Heart right ventricle (tissue), 16 donors: ENCODE data around the gene TUBGCP6. TPM values are rescaled to one million over a fixed set of nuclear protein-coding genes. Genes with fewer than 3 reads are reported as not detected.
A peak's percentile ranks its signal among the peaks of the same experiment; 100 is the strongest.

ENCODE experiments used
- ATAC-seq, 8 donors: fragments of 200-7000 bp; cut with Tn5 transposase; one replicate each; pipeline ENCODE4 v1.9.1; 2020; ENCODE audit warnings: mild to moderate bottlenecking in 8 of 8, moderate library complexity in 8 of 8, moderate number of reproducible peaks in 1 of 8
- DNase-seq, 2 donors: peaks; one replicate each; pipeline ENCODE4 v3.0.0-alpha.2; 2020
- H3K27ac ChIP-seq, 10 donors: fragments of 200-600 bp; sonication (generic) in 2 of 10; one replicate each; pipeline versions ENCODE4 v1.5.0 to v1.8.0; 2020 to 2022; ENCODE audit warnings: mild to moderate bottlenecking in 3 of 10
- H3K27me3 ChIP-seq, 7 donors: fragments of 200-600 bp; one replicate each; pipeline ENCODE4 v1.8.0; 2021 to 2022; ENCODE audit warnings: mild to moderate bottlenecking in 2 of 7
- H3K36me3 ChIP-seq, 9 donors: fragments of 200-600 bp; sonication (generic) in 1 of 9; one replicate each; pipeline versions ENCODE4 v1.5.0 to v1.8.0; 2020 to 2022; ENCODE audit warnings: mild to moderate bottlenecking in 2 of 9
- H3K4me1 ChIP-seq, 9 donors: fragments of 200-600 bp; sonication (generic) in 1 of 9; one replicate each; pipeline versions ENCODE4 v1.5.0 to v1.8.0; 2020 to 2022; ENCODE audit warnings: mild to moderate bottlenecking in 4 of 9
- H3K4me3 ChIP-seq, 10 donors: fragments of 200-600 bp; sonication (generic) in 2 of 10; one replicate each; pipeline versions ENCODE4 v1.5.0 to v1.8.0; 2020 to 2022; ENCODE audit warnings: mild to moderate bottlenecking in 7 of 10, moderate library complexity in 2 of 10
- H3K9me3 ChIP-seq, 11 donors: fragments of 200-600 bp in 10 of 11; sonication (generic) in 2 of 11; one replicate each; pipeline versions ENCODE4 v1.5.0 to v1.8.0; 2013 to 2022; ENCODE audit warnings: mild to moderate bottlenecking in 2 of 11, control low read depth in 1 of 11, moderate library complexity in 1 of 11
- WGBS, 2 donors: extraction: QIAGEN DNeasy Blood & Tissue Kit; methylation state at CpG; one replicate each; pipeline ENCODE4 v1.1.7; 2013; ENCODE audit warnings: inconsistent platforms in 1 of 2; 5-methylcytosine and 5-hydroxymethylcytosine counted together
- intact Hi-C, 10 donors: fragments of 100-400 bp; cut with DNase I; formaldehyde crosslinking; loops; one replicate each; pipeline versions ENCODE4 v1.11.1 to v1.14.2; 2022
- polyA plus RNA-seq, 2 donors: library from polyadenylated mRNA; stranded (reverse); fragments of 200-250 nt; gene quantifications; one replicate each; pipeline ENCODE4 v1.2.3, GENCODE V29; 2013
- total RNA-seq, 10 donors: library from RNA; stranded (reverse); fragmentation: NEBNext Ultra II Directional in 3 of 10; extraction: Animal tissue kit (Norgen Biotek cat#: 25700) in 3 of 10; gene quantifications; one replicate each; pipeline versions ENCODE4 v1.2.1 to v1.2.4, GENCODE V29; 2021 to 2023
- TF ChIP-seq, protein P1 (sequence below), 9 donors: fragments of 200-600 bp; sonication (generic) in 2 of 9; IDR thresholded peaks; one replicate each; pipeline versions ENCODE4 v1.5.0 to v1.8.0; 2021 to 2022; ENCODE audit warnings: antibody characterized with exemption in 9 of 9, mild to moderate bottlenecking in 5 of 9, moderate library complexity in 1 of 9
- donor health status: Arrhythmogenic right ventricular cardiomyopathy.
- donor health status: ischemic (EF 13 %, LVEDD 7.1; RV severe dilation, severe dysfunction).
- donor health status: healthy with polysubstance abuse.
- donor health status: DM: no; HTN: yes; CAD: no.
- donor health status: DM: no; HTN: no; CAD: no.
- donor health status: ischemic (EF 25% LVEDD 6.9; RV normal size, moderate dysfunction).
- donor health status: ischemic (EF 25% LVEDD 5.7; RV mildly dilated, moderate dysfunction).
- donor health status: healthy.
- donor health status: DM: yes; HTN: yes; CAD: no.
- donor health status: Ischemic cardiomyopathy.
- donor health status: ischemic (EF 35%, LVEDD 5.7; RV mildly dilated, moderate dysfunction).
- donor health status: nonischemic (EF 11% LVEDD 7.7; RV severe dilation, severe dysfunction).
- donor health status: DM: yes; HTN: yes; CAD: no.
- donor health status: PGD.
- donor health status: ischemic (EF 29% LVEDD 5.4; RV normal size, mild dysfunction).
- donor health status: nonischemic (EF 23%, LVEDD 6.1; RV moderate dilation, normal function).

Gene TUBGCP6
- total and polyA plus RNA-seq, 12 donors, result 14.2 to 40.7 (median 18.5) TPM

GRCh38 chr22:50183141-50183971 lies 61.5 kb downstream of the TUBGCP6 start:
- Histone ChIP-seq H3K4me1 (peaks cover 10 to 42% (median 36%) of the 10 kb centered on the region in 9 donors), H3K27ac (peak overlapping the region in 8 of 10 donors; percentile 5 to 91 (median 57)), H3K4me3 (no peak overlapping the region), H3K27me3 (peaks cover 0 to 19% (median 15%) of the 10 kb centered on the region in 7 donors), H3K9me3 (no peaks in the 10 kb centered on the region), H3K36me3 (no peaks in the 10 kb centered on the region)
- DNase-seq (no peak), ATAC-seq (peak in 1 of 8 donors; percentile 1)
- intact Hi-C loops, result no loop called here
- WGBS, 2 donors, result 85 to 86% methylated on average over 18 to 19 of the region's 19 CpGs
- TF ChIP-seq, protein P1, sequence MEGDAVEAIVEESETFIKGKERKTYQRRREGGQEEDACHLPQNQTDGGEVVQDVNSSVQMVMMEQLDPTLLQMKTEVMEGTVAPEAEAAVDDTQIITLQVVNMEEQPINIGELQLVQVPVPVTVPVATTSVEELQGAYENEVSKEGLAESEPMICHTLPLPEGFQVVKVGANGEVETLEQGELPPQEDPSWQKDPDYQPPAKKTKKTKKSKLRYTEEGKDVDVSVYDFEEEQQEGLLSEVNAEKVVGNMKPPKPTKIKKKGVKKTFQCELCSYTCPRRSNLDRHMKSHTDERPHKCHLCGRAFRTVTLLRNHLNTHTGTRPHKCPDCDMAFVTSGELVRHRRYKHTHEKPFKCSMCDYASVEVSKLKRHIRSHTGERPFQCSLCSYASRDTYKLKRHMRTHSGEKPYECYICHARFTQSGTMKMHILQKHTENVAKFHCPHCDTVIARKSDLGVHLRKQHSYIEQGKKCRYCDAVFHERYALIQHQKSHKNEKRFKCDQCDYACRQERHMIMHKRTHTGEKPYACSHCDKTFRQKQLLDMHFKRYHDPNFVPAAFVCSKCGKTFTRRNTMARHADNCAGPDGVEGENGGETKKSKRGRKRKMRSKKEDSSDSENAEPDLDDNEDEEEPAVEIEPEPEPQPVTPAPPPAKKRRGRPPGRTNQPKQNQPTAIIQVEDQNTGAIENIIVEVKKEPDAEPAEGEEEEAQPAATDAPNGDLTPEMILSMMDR (IDR thresholded peaks at IDR 0.05), result no peak

DNA sequence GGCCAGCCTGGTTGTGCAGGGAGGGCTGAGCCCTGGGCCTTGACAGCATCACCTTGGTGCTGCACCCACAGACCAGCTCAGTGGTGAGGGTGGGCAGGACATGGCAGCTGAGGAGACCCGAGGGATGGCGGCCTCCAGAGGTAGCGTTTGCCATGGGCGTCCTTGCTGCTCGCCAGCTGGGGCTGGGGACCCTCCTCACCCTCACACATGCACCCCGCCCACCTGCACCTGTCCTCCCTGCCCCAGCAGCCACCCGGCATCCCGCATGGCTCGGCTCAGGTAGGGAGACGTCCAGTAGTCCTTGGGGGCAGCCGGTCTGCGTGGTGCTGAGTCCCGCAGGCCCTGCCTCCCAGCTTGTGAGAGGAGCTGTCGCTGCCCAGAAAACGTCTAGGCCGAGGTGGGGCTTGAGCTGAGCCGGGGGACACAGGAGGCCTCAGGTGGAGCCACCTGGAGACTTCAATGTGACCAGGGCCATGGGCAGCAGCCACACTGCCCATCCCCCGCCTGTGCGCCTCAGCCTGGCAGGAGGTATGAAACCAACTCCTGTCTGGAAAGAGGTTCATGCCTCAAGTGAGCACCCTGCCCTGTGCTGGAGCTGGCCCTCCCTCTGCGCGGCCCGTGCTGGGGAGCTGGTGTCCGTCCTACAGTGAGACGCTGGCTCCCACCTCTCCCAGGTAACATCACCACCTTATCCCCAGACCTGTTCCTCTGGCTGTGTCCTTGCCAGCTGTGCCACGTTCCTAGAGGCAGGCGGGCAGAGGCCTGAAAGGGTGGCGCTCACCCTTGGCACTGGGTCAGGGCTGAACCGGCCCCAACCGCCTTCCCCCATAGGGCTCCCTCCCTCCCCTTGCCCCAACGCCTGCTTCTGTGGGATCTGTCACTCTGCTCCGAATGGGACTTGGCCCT lies 62.4 kb downstream of the TUBGCP6 start:
- intact Hi-C loops, result no loop called here
- Histone ChIP-seq H3K27me3 (peaks cover 0 to 28% (median 24%) of the 10 kb centered on the region in 7 donors), H3K27ac (no peak overlapping the region), H3K36me3 (no peaks in the 10 kb centered on the region), H3K9me3 (no peaks in the 10 kb centered on the region), H3K4me3 (no peak overlapping the region), H3K4me1 (peaks cover 10 to 40% (median 34%) of the 10 kb centered on the region in 9 donors)
- TF ChIP-seq, protein P1 (IDR thresholded peaks at IDR 0.05), result no peak
- WGBS, 2 donors, result 76 to 83% methylated on average over 31 of the region's 31 CpGs
- ATAC-seq (peak in 3 of 8 donors; percentile 6 to 22 (median 16)), DNase-seq (no peak)

GRCh38 chr22:50180727-50181521 lies 63.9 kb downstream of the TUBGCP6 start:
- DNase-seq (no peak), ATAC-seq (no peak)
- Histone ChIP-seq H3K27me3 (peaks cover 0 to 42% (median 35%) of the 10 kb centered on the region in 7 donors), H3K9me3 (no peaks in the 10 kb centered on the region), H3K27ac (no peak overlapping the region), H3K4me3 (no peak overlapping the region), H3K4me1 (peaks cover 10 to 29% (median 23%) of the 10 kb centered on the region in 9 donors), H3K36me3 (no peaks in the 10 kb centered on the region)
- intact Hi-C loops, result no loop called here
- WGBS, 2 donors, result 92 to 94% methylated on average over 27 of the region's 27 CpGs
- TF ChIP-seq, protein P1 (IDR thresholded peaks at IDR 0.05), result no peak
